IMR-90 (cell line): ENCODE data around the gene RBFOX2. TPM values are rescaled to one million over a fixed set of nuclear protein-coding genes. Genes with fewer than 3 reads are reported as not detected.

ENCODE experiments used
- ATAC-seq: fragments of 200-7000 bp; cut with Tn5 transposase; 2 replicates; pipeline ENCODE4 v1.9.1; 2020; ENCODE audit warnings: low read depth, mild to moderate bottlenecking, moderate library complexity
- BruUV-seq: library from RNA; stranded (reverse); fragments of 400-500 nt; replicated peaks from 2 replicates; lab custom pipeline; 2021; lab: Mats Ljungman, UMichigan
- CTCF ChIA-PET: fragments of 300-600 bp; formaldehyde crosslinking; extraction: SDS; loops from one replicate; lab custom pipeline; 2021; ENCODE audit warnings: antibody characterized with exemption; lab: Yijun Ruan, JAX
- POLR2A ChIA-PET: fragments of 300-600 bp; sonication (Branson Sonifier 250); formaldehyde crosslinking; loops from one replicate; lab custom pipeline; 2022; ENCODE audit warnings: antibody characterized with exemption; ENCODE audit not compliant: unreplicated experiment; lab: Charles Lee
- DNase-seq: peaks from one replicate; pipeline ENCODE4 v3.0.0; 2013
- H2AFZ ChIP-seq: replicated peaks from 2 replicates; pipeline ENCODE3; 2013; ENCODE audit warnings: low read length, mild to moderate bottlenecking; ENCODE audit not compliant: poor library complexity
- H2AK5ac ChIP-seq: 2 replicates; pipeline ENCODE4 v1.6.1; 2013; ENCODE audit warnings: low read depth, low read length, inconsistent platforms
- H2AK9ac ChIP-seq: replicated peaks from 2 replicates; pipeline ENCODE3; 2013; ENCODE audit warnings: mild to moderate bottlenecking, low read depth, low read length, moderate library complexity; ENCODE audit not compliant: poor library complexity
- H2BK120ac ChIP-seq: 2 replicates; pipeline ENCODE4 v1.6.1; 2013; ENCODE audit warnings: low read depth, low read length, inconsistent platforms
- H2BK15ac ChIP-seq: 3 replicates; pipeline ENCODE4 v1.6.1; 2013; ENCODE audit warnings: low read depth, low read length, inconsistent platforms
- H2BK20ac ChIP-seq: 2 replicates; pipeline ENCODE4 v1.6.1; 2013; ENCODE audit warnings: low read depth, mild to moderate bottlenecking, inconsistent platforms, low read length, moderate library complexity
- H2BK5ac ChIP-seq: 2 replicates; pipeline ENCODE4 v1.6.1; 2013; ENCODE audit warnings: mild to moderate bottlenecking, low read depth, low read length, inconsistent platforms; ENCODE audit not compliant: poor library complexity, severe bottlenecking
- H3K14ac ChIP-seq: replicated peaks from 2 replicates; pipeline ENCODE4 v1.6.1; 2013; ENCODE audit warnings: low read depth, low read length, inconsistent platforms
- H3K18ac ChIP-seq: 2 replicates; pipeline ENCODE4 v1.6.1; 2013; ENCODE audit warnings: low read depth, low read length, control low read depth
- H3K23ac ChIP-seq: 2 replicates; pipeline ENCODE4 v1.6.1; 2013; ENCODE audit warnings: low read depth, low read length, inconsistent platforms
- H3K27ac ChIP-seq: 2 replicates; pipeline ENCODE4 v1.5.1; 2013; ENCODE audit warnings: mild to moderate bottlenecking, control low read depth, low read length; ENCODE audit not compliant: insufficient read depth
- H3K27me3 ChIP-seq: 2 replicates; pipeline ENCODE4 v1.6.1; 2013; ENCODE audit warnings: low read length; ENCODE audit not compliant: control insufficient read depth, insufficient read depth
- H3K36me3 ChIP-seq: 2 replicates; pipeline ENCODE4 v1.6.1; 2013; ENCODE audit warnings: low read length, mixed read lengths; ENCODE audit not compliant: control insufficient read depth, insufficient read depth
- H3K4ac ChIP-seq: 2 replicates; pipeline ENCODE4 v1.6.1; 2013; ENCODE audit warnings: low read depth, low read length, inconsistent platforms
- H3K4me1 ChIP-seq: 2 replicates; pipeline ENCODE4 v1.6.1; 2013; ENCODE audit warnings: low read length, mixed read lengths; ENCODE audit not compliant: control insufficient read depth, insufficient read depth
- H3K4me2 ChIP-seq: 2 replicates; pipeline ENCODE4 v1.6.1; 2013; ENCODE audit warnings: low read depth, mild to moderate bottlenecking, control low read depth, low read length, moderate library complexity
- H3K4me3 ChIP-seq: 2 replicates; pipeline ENCODE4 v1.5.1; 2013; ENCODE audit warnings: low read depth, mild to moderate bottlenecking, control low read depth, low read length, moderate library complexity; ENCODE audit not compliant: insufficient read depth
- H3K56ac ChIP-seq: 2 replicates; pipeline ENCODE4 v1.6.1; 2013; ENCODE audit warnings: low read length, inconsistent platforms; ENCODE audit not compliant: insufficient read depth; ENCODE audit errors: extremely low read depth
- H3K79me1 ChIP-seq, 2 experiments: 2 replicates each; pipeline ENCODE4 v1.6.1; 2013; ENCODE audit warnings: low read length in 2 of 2, inconsistent platforms in 1 of 2, low read depth in 1 of 2
- H3K9ac ChIP-seq: 2 replicates; pipeline ENCODE4 v1.6.1; 2013; ENCODE audit warnings: low read depth, low read length, control low read depth
- H3K9me1 ChIP-seq: 2 replicates; pipeline ENCODE4 v1.6.1; 2013; ENCODE audit warnings: low read length, inconsistent platforms; ENCODE audit not compliant: insufficient read depth
- H3K9me3 ChIP-seq: 2 replicates; pipeline ENCODE4 v1.6.1; 2013; ENCODE audit warnings: low read length; ENCODE audit not compliant: control insufficient read depth, insufficient read depth
- H4K20me1 ChIP-seq: 2 replicates; pipeline ENCODE4 v1.6.1; 2013; ENCODE audit warnings: low read length, inconsistent platforms; ENCODE audit not compliant: insufficient read depth
- H4K5ac ChIP-seq: 2 replicates; pipeline ENCODE4 v1.6.1; 2013; ENCODE audit warnings: mild to moderate bottlenecking, low read depth, low read length, control low read depth
- H4K8ac ChIP-seq, 2 experiments: 2 replicates each; pipeline ENCODE4 v1.6.1; 2013; ENCODE audit warnings: low read depth in 2 of 2, low read length in 2 of 2, control low read depth in 1 of 2, inconsistent platforms in 1 of 2
- H4K91ac ChIP-seq: 2 replicates; pipeline ENCODE4 v1.6.1; 2013; ENCODE audit warnings: low read depth, low read length, inconsistent platforms; ENCODE audit not compliant: insufficient read depth
- BHLHE40 ChIP-seq: fragments of 150-350 bp; IDR thresholded peaks from 2 replicates; pipeline ENCODE4 v1.6.1; 2016; ENCODE audit warnings: mild to moderate bottlenecking, low read depth, low read length
- CEBPB ChIP-seq: IDR thresholded peaks from 2 replicates; pipeline ENCODE4 v1.6.1; 2012; ENCODE audit warnings: low read depth, low read length, improper control_type of control experiment
- CHD1 ChIP-seq: IDR thresholded peaks from 2 replicates; pipeline ENCODE4 v1.6.1; 2012; ENCODE audit warnings: low read depth, low read length, improper control_type of control experiment
- FOS ChIP-seq: fragments of 150-350 bp; IDR thresholded peaks from 2 replicates; pipeline ENCODE4 v1.6.1; 2016; ENCODE audit warnings: low read depth, low read length
- USF2 ChIP-seq: fragments of 150-350 bp; IDR thresholded peaks from 2 replicates; pipeline ENCODE4 v1.6.1; 2017; ENCODE audit warnings: mild to moderate bottlenecking, antibody characterized with exemption, low read length, low read depth
- WGBS, 2 experiments: methylation state at CpG; one replicate each; pipeline versions ENCODE4 v1.1.5 to v1.1.7; 2013; ENCODE audit warnings: missing lambda C conversion rate in 2 of 2; ENCODE audit not compliant: insufficient read length in 1 of 2; ENCODE audit errors: extremely low coverage in 2 of 2; 5-methylcytosine and 5-hydroxymethylcytosine counted together
- dilution Hi-C: fragments of 300-500 bp; cut with HindIII; formaldehyde crosslinking; loops from one replicate; pipeline ENCODE4 v1.14.3; 2018; ENCODE audit warnings: low sequenced_read_pairs; ENCODE audit not compliant: unreplicated experiment
- in situ Hi-C: fragments of 300-500 bp; cut with MboI; formaldehyde crosslinking; loops from 3 replicates; pipeline ENCODE4 v1.14.3; 2019; ENCODE audit warnings: low sequenced_read_pairs, inconsistent platforms, mixed read lengths
- intact Hi-C: fragments of 100-400 bp; cut with micrococcal nuclease; formaldehyde crosslinking; loops from 2 replicates; pipeline ENCODE4 v1.10.0; 2022
- polyA plus RNA-seq, 3 experiments: library from polyadenylated mRNA; depleted of rRNA; stranded (reverse); fragments of >200 nt; gene quantifications; 2 replicates each; pipeline ENCODE4 v1.2.3, GENCODE V29; 2012; ENCODE audit warnings: low replicate concordance in 1 of 3
- total RNA-seq: library from RNA; depleted of rRNA; stranded (reverse); fragments of >200 nt; gene quantifications from 2 replicates; pipeline ENCODE4 v1.2.3, GENCODE V29; 2012

RBFOX2 gene
- total and polyA plus RNA-seq, 2 of the 4 experiments (the other 2 are of a cell fraction): 146 to 178 TPM

GRCh38 chr22:35960854-35961253 lies 67.8 kb downstream of the RBFOX2 start:
- no peak overlapping the region for H2BK5ac ChIP-seq
- peaks cover 12% of the 10 kb centered on the region for H3K4me1 ChIP-seq
- WGBS, 2 experiments: no CpG with 5 or more reads among the region's 2 CpGs
- TF ChIP-seq FOS: 0 out of 2 replicates have a peak, but pooled peaks have one; percentile 7
- TF ChIP-seq USF2: no peak
- no peak for TF ChIP-seq BHLHE40
- TF ChIP-seq CHD1: no peak
- peak; percentile 53; the same call in 1 of the 2 replicates for TF ChIP-seq CEBPB
- no peaks in the 10 kb centered on the region for H3K36me3 ChIP-seq
- H2AK5ac ChIP-seq: no peak overlapping the region
- in situ Hi-C loops (no loop called here), dilution Hi-C loops (no loop called here), intact Hi-C loops (loop anchor here (5.0 kb wide), 1 partner anchor 66 kb away; the partner anchor contains the start of gene RBFOX2)
- H3K18ac ChIP-seq: no peak overlapping the region
- POLR2A ChIA-PET: no interaction called here
- CTCF ChIA-PET: interaction anchor here (0.6 to 1.7 kb wide), 4 partner anchors 9 to 169 kb away, joined by 3 to 8 read pairs (median 4); no protein-coding TSS in a partner anchor
- peak; percentile 4; the same call in 1 of the 2 replicates for ATAC-seq
- H2BK20ac ChIP-seq: no peak overlapping the region
- H3K27ac ChIP-seq: no peak overlapping the region
- peaks cover 19% of the 10 kb centered on the region for H4K20me1 ChIP-seq
- H2AFZ ChIP-seq: no peak overlapping the region
- H3K4me3 ChIP-seq: no peak overlapping the region
- no peak overlapping the region for H4K8ac ChIP-seq
- BruUV-seq: no TSS peak
- H3K56ac ChIP-seq: no peak overlapping the region
- H4K5ac ChIP-seq: no peak overlapping the region
- H3K9me3 ChIP-seq: no peaks in the 10 kb centered on the region
- no peak overlapping the region for H2BK120ac ChIP-seq
- no peak overlapping the region for H4K91ac ChIP-seq
- peaks cover 8% of the 10 kb centered on the region for H3K9me1 ChIP-seq
- DNase-seq: peak; percentile 48
- H3K14ac ChIP-seq: no peak overlapping the region
- H3K4ac ChIP-seq: no peak overlapping the region
- H2BK15ac ChIP-seq: no peak overlapping the region
- H3K79me1 ChIP-seq: peaks cover 47 to 79% of the 10 kb centered on the region in 2 experiments
- H3K27me3 ChIP-seq: no peaks in the 10 kb centered on the region
- H2AK9ac ChIP-seq: no peak overlapping the region
- no peak overlapping the region for H3K9ac ChIP-seq
- no peak overlapping the region for H3K23ac ChIP-seq
- no peak overlapping the region for H3K4me2 ChIP-seq
